Ovary (tissue), 9 donors: Measurements from ENCODE around the gene PSMC6. TPM values are rescaled to one million over a fixed set of nuclear protein-coding genes. Genes with fewer than 3 reads are reported as not detected.

Experiments
- DNase-seq, 5 donors: peaks; one replicate each; pipeline ENCODE4 v3.0.0-alpha.2; 2019 to 2020
- H3K27ac ChIP-seq, 2 donors: fragments of 200-600 bp; one replicate each; pipeline versions ENCODE4 v1.5.1 to v1.8.0; 2019 to 2022
- H3K27me3 ChIP-seq: fragments of 200-600 bp; one replicate; pipeline ENCODE4 v1.8.0; 2022
- H3K36me3 ChIP-seq: fragments of 200-600 bp; sonication (generic); one replicate; pipeline ENCODE4 v1.5.1; 2019
- H3K4me1 ChIP-seq: one replicate; pipeline ENCODE4 v1.8.1; 2013; ENCODE audit warnings: mild to moderate bottlenecking, moderate library complexity; ENCODE audit not compliant: insufficient read depth
- H3K4me3 ChIP-seq: fragments of 200-600 bp; sonication (generic); one replicate; pipeline ENCODE4 v1.5.1; 2017
- H3K9me3 ChIP-seq, 2 donors: fragments of 200-600 bp in 1 of 2; sonication (generic) in 1 of 2; one replicate each; pipeline versions ENCODE4 v1.5.1 to v1.8.1; 2013 to 2019; ENCODE audit warnings: mild to moderate bottlenecking in 1 of 2, moderate library complexity in 1 of 2
- CTCF ChIP-seq, 3 donors: fragments of 450-650 bp in 2 of 3; fragments of 200-600 bp in 1 of 3; IDR thresholded peaks; one replicate each; pipeline versions ENCODE4 v1.5.1 to v1.8.0; 2016 to 2022; ENCODE audit warnings: antibody characterized with exemption in 3 of 3, mild to moderate bottlenecking in 1 of 3
- EP300 ChIP-seq: sonication (generic); formaldehyde crosslinking; IDR thresholded peaks from one replicate; pipeline ENCODE4 v1.6.1; 2017; ENCODE audit warnings: antibody characterized with exemption
- POLR2A ChIP-seq: fragments of 450-650 bp; IDR thresholded peaks from one replicate; pipeline ENCODE4 v1.6.1; 2017; ENCODE audit warnings: antibody characterized with exemption, mild to moderate bottlenecking, moderate library complexity
- WGBS, 3 donors: extraction: QIAGEN DNeasy Blood & Tissue Kit in 1 of 3; methylation state at CpG; one replicate each; pipeline versions ENCODE4 v1.1.5 to v1.1.7; 2013 to 2017; 5-methylcytosine and 5-hydroxymethylcytosine counted together
- intact Hi-C, 4 donors: fragments of 100-400 bp; cut with DNase I; formaldehyde crosslinking; loops; one replicate each; pipeline versions ENCODE4 v1.11.0 to v1.15.1; 2022 to 2023
- polyA plus RNA-seq, 2 donors: library from polyadenylated mRNA; stranded (reverse); fragments of 200-250 nt in 1 of 2; fragments of 350-450 nt in 1 of 2; fragmentation: Illumina TruSeq in 1 of 2; extraction: RNeasy Lipid Tissue Mini Kit (QIAGEN cat#74804) in 1 of 2; gene quantifications; one replicate each; pipeline ENCODE4 v1.2.3, GENCODE V29; 2013 to 2014
- total RNA-seq, 7 donors: library from RNA; depleted of rRNA in 2 of 7; stranded (reverse); fragments of >200 nt in 2 of 7; fragmentation: NEBNext Ultra II Directional in 3 of 7; extraction: Animal tissue kit (Norgen Biotek cat#: 25700) in 3 of 7; gene quantifications; one replicate each; pipeline versions ENCODE4 v1.1.0 to v1.2.4, GENCODE V29; 2016 to 2023
- donor health status: DM: no; HTN: no; CAD: no; lungs with moderate emphysema.
- donor health status: DM: no; HTN: no; CAD: no.
- donor health status: Bipolar disorder and iron deficiency.
- donor health status: DM: yes; HTN: yes; CAD: no.
- donor health status: DM: no; HTN: no; CAD: no.
- donor health status: DM: yes; HTN: yes; CAD: no.

The PSMC6 gene
- total and polyA plus RNA-seq, 9 donors = 52.5 to 78.5 (median 71.2) TPM

GRCh38 chr14:52686176-52686575 lies 20.8 kb upstream of the PSMC6 start:
- no peaks in the 10 kb centered on the region for H3K36me3 ChIP-seq
- no peak overlapping the region for H3K4me3 ChIP-seq
- intact Hi-C loops = no loop called here
- WGBS, 3 donors = 83 to 98% (median 92%) methylated on average over 1 of the region's 1 CpG
- peaks cover under 1% of the 10 kb centered on the region for H3K4me1 ChIP-seq
- H3K27ac ChIP-seq = no peak overlapping the region
- no peak for DNase-seq
- H3K9me3 ChIP-seq = no peaks in the 10 kb centered on the region
- no peak for TF ChIP-seq EP300
- no peaks in the 10 kb centered on the region for H3K27me3 ChIP-seq

DNA sequence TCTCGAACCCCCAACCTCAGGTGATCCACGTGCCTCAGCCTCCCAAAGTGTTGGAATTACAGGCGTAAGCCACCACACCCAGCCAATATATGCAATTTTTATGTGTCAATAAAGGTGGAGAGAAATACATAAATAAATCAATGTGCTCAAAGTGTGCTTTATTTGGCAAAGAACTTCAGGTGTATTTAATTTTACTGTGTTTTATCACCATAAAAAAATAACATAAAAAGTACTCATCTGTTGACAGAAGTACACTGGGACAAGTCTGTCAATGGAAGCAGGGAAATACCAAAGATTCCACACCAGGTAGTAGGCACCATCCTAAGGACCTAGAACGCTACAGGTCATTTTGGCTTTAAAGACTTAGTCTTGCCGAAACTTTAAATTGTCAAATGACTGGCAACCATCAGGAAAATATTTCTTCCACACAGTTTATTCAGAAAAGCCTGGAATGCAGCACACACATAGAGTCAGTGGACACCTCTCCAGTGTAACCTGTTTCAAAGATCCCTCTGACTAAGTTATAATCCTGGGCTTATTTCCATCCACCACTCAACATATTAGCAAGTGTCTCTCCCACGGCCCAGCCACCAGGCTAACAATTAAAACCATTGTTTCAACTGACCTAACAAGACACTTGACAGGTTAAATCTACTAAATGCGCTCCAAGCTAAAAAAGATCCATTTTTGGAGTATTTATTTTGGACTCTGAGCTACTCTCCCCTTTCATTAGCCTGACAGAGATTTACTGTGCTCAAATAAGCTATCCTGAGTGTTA lies 15.8 kb upstream of the PSMC6 start:
- no peaks in the 10 kb centered on the region for H3K9me3 ChIP-seq
- H3K4me3 ChIP-seq = no peak overlapping the region
- H3K4me1 ChIP-seq = peaks cover 2% of the 10 kb centered on the region
- TF ChIP-seq EP300 (no peak), CTCF (IDR thresholded peaks at IDR 0.05) (no peak), POLR2A (no peak)
- WGBS, 3 donors = 94 to 96% (median 95%) methylated on average over 7 of the region's 7 CpGs
- intact Hi-C loops = no loop called here
- no peak for DNase-seq
- H3K27ac ChIP-seq = no peak overlapping the region
- no peaks in the 10 kb centered on the region for H3K36me3 ChIP-seq
- no peaks in the 10 kb centered on the region for H3K27me3 ChIP-seq

GRCh38 chr14:52692248-52692962 lies 14.6 kb upstream of the PSMC6 start:
- no peaks in the 10 kb centered on the region for H3K36me3 ChIP-seq
- H3K4me1 ChIP-seq = peaks cover 2% of the 10 kb centered on the region
- intact Hi-C loops = no loop called here
- no peaks in the 10 kb centered on the region for H3K9me3 ChIP-seq
- WGBS, 3 donors = 51 to 62% (median 53%) methylated on average over 5 of the region's 5 CpGs
- H3K27me3 ChIP-seq = no peaks in the 10 kb centered on the region
- H3K4me3 ChIP-seq = no peak overlapping the region
- no peak for TF ChIP-seq EP300
- no peak for TF ChIP-seq CTCF (IDR thresholded peaks at IDR 0.05)
- TF ChIP-seq POLR2A = no peak
- H3K27ac ChIP-seq = no peak overlapping the region
- DNase-seq = no peak

GRCh38 chr14:52693036-52693435 lies 14.0 kb upstream of the PSMC6 start:
- no peak overlapping the region for H3K4me3 ChIP-seq
- TF ChIP-seq EP300 (no peak), POLR2A (no peak), CTCF (IDR thresholded peaks at IDR 0.05) (no peak)
- WGBS, 3 donors = 76 to 88% (median 83%) methylated on average over 3 of the region's 3 CpGs
- intact Hi-C loops = no loop called here
- no peaks in the 10 kb centered on the region for H3K27me3 ChIP-seq
- H3K4me1 ChIP-seq = peaks cover 2% of the 10 kb centered on the region
- no peaks in the 10 kb centered on the region for H3K9me3 ChIP-seq
- no peak for DNase-seq
- H3K36me3 ChIP-seq = no peaks in the 10 kb centered on the region
- H3K27ac ChIP-seq = no peak overlapping the region

DNA sequence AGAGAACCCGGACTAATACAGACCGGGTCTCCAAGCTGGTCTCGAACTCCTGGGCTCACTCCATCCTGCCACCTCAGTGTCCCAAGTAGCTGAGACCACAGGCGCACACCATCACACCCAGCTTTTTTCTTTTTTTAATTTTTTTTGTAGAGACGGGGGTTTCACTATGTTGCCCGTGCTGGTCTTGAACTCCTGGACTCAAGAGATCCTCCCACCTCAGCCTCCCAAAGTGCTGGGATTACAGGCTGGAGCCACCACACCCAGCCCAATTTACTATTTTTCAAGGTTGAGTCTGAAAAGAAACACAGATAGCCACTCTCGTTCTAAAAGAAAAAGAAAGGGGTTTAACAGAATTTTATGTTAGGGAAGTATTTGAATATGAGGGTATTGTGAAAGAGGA lies 13.5 kb upstream of the PSMC6 start:
- no peak for DNase-seq
- H3K4me3 ChIP-seq = no peak overlapping the region
- H3K9me3 ChIP-seq = no peaks in the 10 kb centered on the region
- peaks cover 2% of the 10 kb centered on the region for H3K4me1 ChIP-seq
- H3K36me3 ChIP-seq = no peaks in the 10 kb centered on the region
- TF ChIP-seq POLR2A = no peak
- TF ChIP-seq EP300 = no peak
- no peak for TF ChIP-seq CTCF (IDR thresholded peaks at IDR 0.05)
- no peak overlapping the region for H3K27ac ChIP-seq
- no peaks in the 10 kb centered on the region for H3K27me3 ChIP-seq
- 91 to 95% (median 94%) methylated on average over 7 of the region's 7 CpGs for WGBS, 3 donors
- intact Hi-C loops = no loop called here
